SK-N-SH (cell line): ENCODE results near the gene ERC1. TPM values are rescaled to one million over a fixed set of nuclear protein-coding genes. Genes with fewer than 3 reads are reported as not detected.
"Not testable (repeated sequence)": the region's sequence is repeated elsewhere in the genome, so short reads cannot be mapped to it uniquely, and the experiment has no call there.

ENCODE experiments used
- CTCF ChIA-PET: fragments of 300-600, 350-600 bp; formaldehyde crosslinking; extraction: SDS; loops from one replicate; lab custom pipeline; 2021; lab: Yijun Ruan, JAX
- POLR2A ChIA-PET: fragments of 350-600 bp; sonication (Branson Sonifier 250); formaldehyde crosslinking; extraction: SDS; loops from one replicate; lab custom pipeline; 2020; ENCODE audit warnings: antibody characterized with exemption, inconsistent platforms; lab: Yijun Ruan, JAX
- DNase-seq: peaks from one replicate; pipeline ENCODE4 v3.0.0; 2012
- H2AFZ ChIP-seq: fragments of 200-600 bp; sonication (generic); 2 replicates; pipeline ENCODE4 v1.8.1; 2016; ENCODE audit warnings: antibody characterized with exemption, mild to moderate bottlenecking, low read depth
- H3F3A ChIP-seq: fragments of 200-600 bp; sonication (generic); replicated peaks from 2 replicates; pipeline ENCODE3; 2016; ENCODE audit warnings: antibody characterized with exemption, mild to moderate bottlenecking; ENCODE audit not compliant: insufficient read depth
- H3K27ac ChIP-seq, 2 experiments: fragments of 200-500 bp in 1 of 2; fragments of 200-600 bp in 1 of 2; sonication (Bioruptor generic) in 1 of 2; sonication (generic), shearing (Covaris generic) in 1 of 2; 2 replicates each; pipeline versions ENCODE4 v1.5.1 to v1.6.1; 2014 to 2016; ENCODE audit warnings: low read depth in 2 of 2, inconsistent platforms in 1 of 2, low read length in 1 of 2, mild to moderate bottlenecking in 1 of 2, mixed read lengths in 1 of 2
- H3K27me3 ChIP-seq: fragments of 200-600 bp; sonication (generic), shearing (Covaris generic); 2 replicates; pipeline ENCODE4 v1.6.1; 2016; ENCODE audit warnings: mixed run types; ENCODE audit not compliant: insufficient read depth
- H3K36me3 ChIP-seq, 2 experiments: fragments of 200-500 bp in 1 of 2; fragments of 200-600 bp in 1 of 2; sonication (Bioruptor generic) in 1 of 2; sonication (generic) in 1 of 2; replicated peaks in 1 of 2; 2 replicates each; pipeline versions ENCODE3 to v1.5.1; 2014 to 2016; ENCODE audit warnings: low read length in 1 of 2, mild to moderate bottlenecking in 1 of 2; ENCODE audit not compliant: insufficient read depth in 2 of 2, control insufficient read depth in 1 of 2
- H3K4me1 ChIP-seq, 2 experiments: fragments of 200-500 bp in 1 of 2; fragments of 200-600 bp in 1 of 2; sonication (Bioruptor generic) in 1 of 2; sonication (generic), shearing (Covaris generic) in 1 of 2; 2 replicates each; pipeline versions ENCODE4 v1.5.1 to v1.6.1; 2014 to 2016; ENCODE audit warnings: low read depth in 1 of 2, low read length in 1 of 2, mixed run types in 1 of 2; ENCODE audit not compliant: insufficient read depth in 2 of 2, control insufficient read depth in 1 of 2
- H3K4me2 ChIP-seq: fragments of 200-600 bp; sonication (generic), shearing (Covaris generic); 2 replicates; pipeline ENCODE4 v1.6.1; 2017; ENCODE audit warnings: mixed run types
- H3K4me3 ChIP-seq, 2 experiments: fragments of 200-500 bp in 1 of 2; fragments of 200-600 bp in 1 of 2; sonication (Bioruptor generic) in 1 of 2; sonication (generic), shearing (Covaris generic) in 1 of 2; 2 replicates each; pipeline versions ENCODE4 v1.5.1 to v1.8.1; 2014 to 2016; ENCODE audit warnings: low read depth in 2 of 2, inconsistent platforms in 1 of 2, low read length in 1 of 2, mild to moderate bottlenecking in 1 of 2, mixed read lengths in 1 of 2, moderate library complexity in 1 of 2
- H3K79me2 ChIP-seq: fragments of 200-600 bp; sonication (generic); 2 replicates; pipeline ENCODE4 v1.8.1; 2017; ENCODE audit warnings: mild to moderate bottlenecking; ENCODE audit not compliant: insufficient read depth
- H3K9ac ChIP-seq: fragments of 200-600 bp; sonication (generic); 2 replicates; pipeline ENCODE4 v1.6.1; 2017; ENCODE audit warnings: mixed run types
- H3K9me2 ChIP-seq: fragments of 200-600 bp; sonication (generic); 2 replicates; pipeline ENCODE4 v1.6.1; 2017; ENCODE audit warnings: mixed run types
- H3K9me3 ChIP-seq: fragments of 200-600 bp; sonication (generic); 2 replicates; pipeline ENCODE4 v1.6.1; 2017; ENCODE audit warnings: mixed run types, mild to moderate bottlenecking, moderate library complexity
- H4K20me1 ChIP-seq: fragments of 200-600 bp; sonication (generic); 2 replicates; pipeline ENCODE4 v1.6.1; 2017; ENCODE audit warnings: mild to moderate bottlenecking, mixed run types; ENCODE audit not compliant: insufficient read depth
- EP300 ChIP-seq, 2 experiments: IDR thresholded peaks; 2 replicates each; pipeline versions ENCODE4 v1.4.0 to v1.6.1; 2012; ENCODE audit warnings: borderline replicate concordance in 1 of 2, low read depth in 1 of 2, low read length in 1 of 2
- EZH2phosphoT487 ChIP-seq: fragments of 200-600 bp; sonication (generic); IDR thresholded peaks from 2 replicates; pipeline ENCODE4 v1.6.1; 2017; ENCODE audit warnings: low read depth, mixed run types, mild to moderate bottlenecking, antibody characterized with exemption, moderate library complexity, borderline replicate concordance
- GATA2 ChIP-seq: sonication (generic); formaldehyde crosslinking; IDR thresholded peaks from 2 replicates; pipeline ENCODE4 v1.5.0; 2020; ENCODE audit warnings: mild to moderate bottlenecking, missing genetic modification reagents
- MXI1 ChIP-seq: IDR thresholded peaks from 2 replicates; pipeline ENCODE4 v1.6.1; 2012; ENCODE audit warnings: mild to moderate bottlenecking, low read depth, low read length, improper control_type of control experiment
- RAD21 ChIP-seq: IDR thresholded peaks from 2 replicates; pipeline ENCODE4 v1.6.1; 2012; ENCODE audit warnings: mild to moderate bottlenecking, low read length
- RCOR1 ChIP-seq: fragments of 150-350 bp; IDR thresholded peaks from 2 replicates; pipeline ENCODE4 v1.6.1; 2017; ENCODE audit warnings: antibody characterized with exemption, low read length
- REST ChIP-seq: IDR thresholded peaks from 2 replicates; pipeline ENCODE4 v1.6.1; 2012; ENCODE audit warnings: mild to moderate bottlenecking, low read depth, low read length, moderate library complexity
- TEAD4 ChIP-seq: IDR thresholded peaks from 2 replicates; pipeline ENCODE4 v1.4.0; 2012; ENCODE audit warnings: mild to moderate bottlenecking, borderline replicate concordance; ENCODE audit not compliant: insufficient read depth
- WGBS: methylation state at CpG from one replicate; pipeline ENCODE4 v1.1.6; 2017; ENCODE audit warnings: low lambda C conversion rate; 5-methylcytosine and 5-hydroxymethylcytosine counted together
- polyA plus RNA-seq, 3 experiments: library from polyadenylated mRNA; depleted of rRNA; stranded (reverse); fragments of >200 nt; gene quantifications; 2 replicates each; pipeline ENCODE4 v1.2.3, GENCODE V29; 2012

The ERC1 gene
- polyA plus RNA-seq, 1 of the 3 experiments (the other 2 are of a cell fraction): 7.5 TPM

GRCh38 chr12:1339618-1340319 lies 348.7 kb downstream of the ERC1 start:
- Histone ChIP-seq H3K9me2 (no peaks in the 10 kb centered on the region), H3K9ac (no peak overlapping the region), H3K4me2 (no peak overlapping the region), H3K79me2 (peaks cover 20% of the 10 kb centered on the region), H3K4me1 (0 out of 4 replicates have a peak, but pooled peaks cover 0 to 4% of the 10 kb centered on the region in 2 experiments), H3K4me3 (no peak overlapping the region), H3K9me3 (no peaks in the 10 kb centered on the region), H3K27me3 (no peaks in the 10 kb centered on the region), H3K36me3 (peaks cover 0 to 6% of the 10 kb centered on the region in 2 experiments), H2AFZ (no peak overlapping the region), H3F3A (no peaks in the 10 kb centered on the region), H4K20me1 (no peaks in the 10 kb centered on the region), H3K27ac (no peak overlapping the region)
- WGBS: 89% methylated on average over 4 of the region's 7 CpGs
- CTCF ChIA-PET: no interaction called here
- DNase-seq: no peak
- POLR2A ChIA-PET: interaction anchor here (0.7 kb wide), 1 partner anchor 27 kb away, joined by 3 read pairs; no protein-coding TSS in a partner anchor
- TF ChIP-seq EZH2phosphoT487: no peak
- no peak for TF ChIP-seq GATA2 (CRISPR knock-in tag)
- TF ChIP-seq TEAD4: no peak
- no peak for TF ChIP-seq RCOR1
- TF ChIP-seq RAD21: no peak
- TF ChIP-seq EP300 (IDR thresholded peaks at IDR 0.05; ENCODE audit: borderline replicate concordance in 1 of 2, low read depth in 1 of 2, low read length in 1 of 2): no peak
- no peak for TF ChIP-seq MXI1
- TF ChIP-seq REST: no peak

GRCh38 chr12:1341270-1341669 lies 350.2 kb downstream of the ERC1 start:
- H3K9me2 ChIP-seq, H4K20me1 ChIP-seq, H3K9ac ChIP-seq, H3K4me2 ChIP-seq, H3K27me3 ChIP-seq, H2AFZ ChIP-seq, POLR2A ChIA-PET, H3K4me3 ChIP-seq, DNase-seq, H3K79me2 ChIP-seq, H3K27ac ChIP-seq, H3K4me1 ChIP-seq, H3F3A ChIP-seq, H3K36me3 ChIP-seq, H3K9me3 ChIP-seq, CTCF ChIA-PET: not testable (repeated sequence)
- WGBS: 85% methylated on average over 6 of the region's 6 CpGs
